ENCODE data around the gene CTRB2. TPM values are rescaled to one million over a fixed set of nuclear protein-coding genes. Genes with fewer than 3 reads are reported as not detected.

CTRB2 gene
- total RNA-seq, 1 donor from 2014 or later, result not detected

DNA sequence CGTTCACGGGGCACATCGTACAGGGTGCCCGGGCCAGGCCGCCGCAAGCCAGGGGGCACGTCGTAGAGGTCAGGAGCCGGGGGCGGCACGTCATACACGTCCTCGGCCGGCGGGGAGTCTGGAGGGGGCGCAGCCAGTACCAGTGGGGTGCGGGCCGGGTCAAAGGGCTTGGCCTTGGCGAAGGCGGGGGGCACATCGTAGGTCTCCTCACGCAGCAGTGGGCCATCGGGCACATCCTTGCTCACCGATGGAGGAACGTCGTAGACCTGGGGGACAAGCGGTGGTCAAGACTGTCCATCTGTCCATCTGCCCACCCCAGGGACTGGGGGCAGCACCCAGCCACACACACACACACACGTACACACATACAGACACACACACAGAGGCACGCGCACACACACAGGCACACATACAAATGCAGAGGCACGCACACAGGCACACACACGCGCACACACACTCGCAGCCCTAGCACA is 28.8 kb upstream of the CTRB2 start:
- no peak for DNase-seq (ENCODE audit: low read depth)
- no peak overlapping the region for H3K4me3 ChIP-seq (ENCODE audit: low read depth, low read length)
- H3K27me3 ChIP-seq (ENCODE audit: control insufficient read depth, insufficient read depth, low read length), result no peaks in the 10 kb centered on the region
- no peak for FAIRE-seq
- H3K36me3 ChIP-seq (ENCODE audit: control insufficient read depth, insufficient read depth, low read length), result peaks cover 19% of the 10 kb centered on the region
- TF ChIP-seq CTCF (IDR thresholded peaks at IDR 0.05; ENCODE audit: insufficient read depth, low read length, severe bottlenecking), result no peak

DNA sequence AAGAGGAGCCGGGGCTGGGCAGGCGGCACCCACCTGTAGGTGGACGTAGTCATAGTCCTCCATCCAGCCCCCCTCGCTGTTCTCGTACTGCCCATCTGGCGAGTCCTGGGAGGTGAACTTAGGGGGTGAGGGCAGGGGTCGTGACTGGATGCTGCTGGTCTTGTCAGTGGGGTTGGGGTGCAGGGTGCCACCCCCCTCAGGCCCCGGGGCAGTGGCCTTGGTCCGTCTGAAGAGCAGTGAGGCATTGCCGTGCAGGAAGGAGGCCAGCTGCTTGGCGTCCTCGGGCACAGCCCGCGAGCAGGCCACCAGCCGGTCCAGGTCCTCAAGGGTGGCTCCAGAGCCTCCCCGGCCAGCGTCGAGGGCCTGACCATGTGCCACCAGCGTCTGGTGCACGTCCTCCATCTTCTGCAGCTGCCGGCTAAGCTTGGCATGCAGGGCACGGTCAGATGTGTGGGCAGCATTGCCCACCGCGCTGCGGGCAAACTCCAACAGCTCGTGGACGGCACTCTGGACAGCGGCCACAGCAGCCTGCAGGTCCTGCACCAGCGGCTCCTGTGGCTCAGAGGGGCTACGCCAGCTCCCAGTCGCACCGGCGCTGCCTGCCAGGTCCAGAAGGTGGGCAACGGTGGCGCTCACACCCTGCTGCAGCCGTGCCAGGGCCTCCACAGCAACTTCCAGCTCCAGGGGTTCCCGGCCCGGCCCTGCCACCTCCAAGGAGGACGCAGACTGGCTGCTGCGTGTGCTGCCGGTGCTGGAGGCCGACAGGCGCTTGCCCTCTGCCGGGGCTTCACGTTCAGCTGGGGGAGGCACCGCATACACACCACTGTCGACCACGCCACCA is 28.1 kb upstream of the CTRB2 start:
- H3K36me3 ChIP-seq (ENCODE audit: control insufficient read depth, insufficient read depth, low read length), result peaks cover 19% of the 10 kb centered on the region
- no peak for DNase-seq (ENCODE audit: low read depth)
- no peak for FAIRE-seq
- H3K27me3 ChIP-seq (ENCODE audit: control insufficient read depth, insufficient read depth, low read length), result no peaks in the 10 kb centered on the region
- no peak overlapping the region for H3K4me3 ChIP-seq (ENCODE audit: low read depth, low read length)
- no peak for TF ChIP-seq CTCF (IDR thresholded peaks at IDR 0.05; ENCODE audit: insufficient read depth, low read length, severe bottlenecking)

GRCh38 chr16:75233611-75233938 is 26.6 kb upstream of the CTRB2 start:
- FAIRE-seq, result no peak
- DNase-seq (ENCODE audit: low read depth), result no peak
- TF ChIP-seq CTCF (IDR thresholded peaks at IDR 0.05; ENCODE audit: insufficient read depth, low read length, severe bottlenecking), result no peak
- Histone ChIP-seq H3K36me3 (ENCODE audit: control insufficient read depth, insufficient read depth, low read length) (peaks cover 25% of the 10 kb centered on the region), H3K4me3 (ENCODE audit: low read depth, low read length) (no peak overlapping the region), H3K27me3 (ENCODE audit: control insufficient read depth, insufficient read depth, low read length) (no peaks in the 10 kb centered on the region)

GRCh38 chr16:75231570-75231969 is 24.6 kb upstream of the CTRB2 start:
- H3K4me3 ChIP-seq (ENCODE audit: low read depth, low read length), result no peak overlapping the region
- H3K27me3 ChIP-seq (ENCODE audit: control insufficient read depth, insufficient read depth, low read length), result no peaks in the 10 kb centered on the region
- no peak for FAIRE-seq
- no peak for TF ChIP-seq CTCF (IDR thresholded peaks at IDR 0.05; ENCODE audit: insufficient read depth, low read length, severe bottlenecking)
- no peak for DNase-seq (ENCODE audit: low read depth)
- peaks cover 21% of the 10 kb centered on the region for H3K36me3 ChIP-seq (ENCODE audit: control insufficient read depth, insufficient read depth, low read length)

DNA sequence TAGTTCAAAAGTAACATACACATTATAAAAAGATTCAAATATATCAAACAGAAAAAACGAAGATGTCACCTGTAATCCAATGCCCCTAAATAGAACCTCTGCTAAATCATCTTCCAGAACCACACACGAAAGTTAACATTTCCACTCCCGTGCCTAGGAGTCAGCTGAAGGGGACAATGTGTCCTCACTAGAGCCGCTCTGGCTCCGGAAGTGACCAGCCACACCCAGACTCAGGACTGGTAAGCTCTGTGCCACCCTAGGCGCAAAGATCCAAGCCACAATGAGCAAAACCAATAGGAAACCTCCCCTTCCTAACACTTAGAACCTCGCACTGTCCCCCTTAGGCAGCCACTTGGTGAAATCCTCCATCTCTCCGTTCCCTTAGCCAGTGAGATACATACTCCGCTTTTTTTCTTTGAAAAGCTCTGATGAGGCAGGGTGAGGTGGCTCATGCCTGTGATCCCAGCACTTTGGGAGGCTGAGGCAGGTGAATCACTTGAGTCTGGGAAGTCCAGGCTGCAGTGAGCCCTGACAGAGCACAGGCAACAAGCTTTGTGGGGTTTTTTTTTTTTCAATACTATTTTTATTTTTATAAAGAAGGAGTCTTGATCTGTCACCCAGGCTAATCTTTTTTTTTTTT is 23.6 kb upstream of the CTRB2 start:
- DNase-seq (ENCODE audit: low read depth), result no peak
- no peak for TF ChIP-seq CTCF (IDR thresholded peaks at IDR 0.05; ENCODE audit: insufficient read depth, low read length, severe bottlenecking)
- no peak overlapping the region for H3K4me3 ChIP-seq (ENCODE audit: low read depth, low read length)
- H3K27me3 ChIP-seq (ENCODE audit: control insufficient read depth, insufficient read depth, low read length), result no peaks in the 10 kb centered on the region
- H3K36me3 ChIP-seq (ENCODE audit: control insufficient read depth, insufficient read depth, low read length), result peaks cover 21% of the 10 kb centered on the region
- no peak for FAIRE-seq

Data from bronchial epithelial cell (primary cell).